NCI-H2196 (cell line): ENCODE data around the gene PTCH1.

ENCODE experiments used
- DNase-seq: peaks from one replicate; lab custom pipeline; 2025; ENCODE audit not compliant: unreplicated experiment; lab: John Stamatoyannopoulos, UW

The PTCH1 gene

GRCh38 chr9:95516734-95517558 is at the start of gene PTCH1:
PTCH1 (minus strand) TSS chr9:95516971.
- DNase-seq = no peak

- DNase-seq = no peak
Observed at GRCh38 chr9:95565982-95566381, 49.2 kb upstream of the PTCH1 start.

- no peak for DNase-seq
Observed at GRCh38 chr9:95561913-95562312, 45.1 kb upstream of the PTCH1 start.

- DNase-seq = no peak
Observed at GRCh38 chr9:95557142-95557541, 40.4 kb upstream of the PTCH1 start.

GRCh38 chr9:95556521-95556920 is 39.8 kb upstream of the PTCH1 start:
- no peak for DNase-seq

GRCh38 chr9:95552814-95553546 is 36.2 kb upstream of the PTCH1 start:
- no peak for DNase-seq

- no peak for DNase-seq
Observed at GRCh38 chr9:95552255-95552654, 35.5 kb upstream of the PTCH1 start.

- DNase-seq = no peak
Observed at GRCh38 chr9:95551406-95551805, 34.6 kb upstream of the PTCH1 start.

- no peak for DNase-seq
Observed at GRCh38 chr9:95545831-95546567, 29.2 kb upstream of the PTCH1 start.

- DNase-seq = no peak
Observed at GRCh38 chr9:95533996-95534680, 17.4 kb upstream of the PTCH1 start.

- no peak for DNase-seq
Observed at GRCh38 chr9:95529910-95530309, 13.1 kb upstream of the PTCH1 start.

GRCh38 chr9:95528908-95529502 is 12.2 kb upstream of the PTCH1 start:
- DNase-seq = no peak

GRCh38 chr9:95522871-95523370 is 6.2 kb upstream of the PTCH1 start:
- no peak for DNase-seq

GRCh38 chr9:95521699-95522098 is 4.9 kb upstream of the PTCH1 start:
- no peak for DNase-seq

- no peak for DNase-seq
Observed at GRCh38 chr9:95517559-95518425, 1.0 kb upstream of the PTCH1 start.

GRCh38 chr9:95516221-95516733 is 494 bp downstream of the PTCH1 start:
- DNase-seq = no peak

- DNase-seq = peak; percentile 6
Observed at GRCh38 chr9:95515272-95516113, 1.3 kb downstream of the PTCH1 start.

GRCh38 chr9:95514342-95514741 is 2.4 kb downstream of the PTCH1 start:
- no peak for DNase-seq
